ENCODE measurements around the gene CARS1.

CARS1 gene

DNA sequence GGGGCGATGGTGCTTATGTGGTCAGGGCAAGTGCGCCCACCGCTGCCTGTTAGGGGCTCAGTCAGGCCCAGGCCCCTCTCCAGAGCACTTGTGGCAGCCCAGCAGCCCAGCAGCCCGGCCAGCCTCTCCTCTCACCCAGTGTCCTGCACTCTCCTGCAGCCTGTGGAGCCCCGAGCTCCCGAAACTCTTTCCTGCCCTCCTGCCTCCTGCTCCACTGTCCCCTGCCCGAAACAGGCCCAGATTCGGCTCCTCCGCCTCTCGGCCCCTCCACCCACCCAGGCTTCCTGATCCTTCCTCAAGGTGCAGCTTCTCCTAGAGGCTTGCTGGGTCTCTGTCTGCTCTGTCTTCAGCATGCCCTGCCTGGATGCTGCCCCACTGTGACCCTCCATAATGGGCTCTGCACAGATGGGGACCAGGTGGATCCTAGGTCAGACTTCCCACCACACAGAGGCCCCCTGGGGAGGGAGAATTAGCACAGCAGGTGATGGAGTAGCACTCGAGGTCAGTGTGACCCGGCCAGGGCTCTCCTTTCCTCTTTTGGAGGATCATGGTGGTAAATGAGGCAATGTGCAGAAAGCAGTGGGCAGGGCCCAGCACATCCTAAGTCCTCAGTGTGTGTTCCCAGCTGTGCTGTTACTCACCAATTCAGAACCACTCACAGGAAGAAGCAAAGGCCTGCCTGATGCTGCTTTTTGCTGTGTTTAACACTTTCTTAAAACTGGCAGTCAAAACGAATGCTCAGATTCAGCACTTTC is 46.5 kb downstream of the CARS1 start:
- POLR2A ChIA-PET: no interaction called here
- no peak for DNase-seq (ENCODE audit: extremely low spot score)
- TF ChIP-seq, protein P1, sequence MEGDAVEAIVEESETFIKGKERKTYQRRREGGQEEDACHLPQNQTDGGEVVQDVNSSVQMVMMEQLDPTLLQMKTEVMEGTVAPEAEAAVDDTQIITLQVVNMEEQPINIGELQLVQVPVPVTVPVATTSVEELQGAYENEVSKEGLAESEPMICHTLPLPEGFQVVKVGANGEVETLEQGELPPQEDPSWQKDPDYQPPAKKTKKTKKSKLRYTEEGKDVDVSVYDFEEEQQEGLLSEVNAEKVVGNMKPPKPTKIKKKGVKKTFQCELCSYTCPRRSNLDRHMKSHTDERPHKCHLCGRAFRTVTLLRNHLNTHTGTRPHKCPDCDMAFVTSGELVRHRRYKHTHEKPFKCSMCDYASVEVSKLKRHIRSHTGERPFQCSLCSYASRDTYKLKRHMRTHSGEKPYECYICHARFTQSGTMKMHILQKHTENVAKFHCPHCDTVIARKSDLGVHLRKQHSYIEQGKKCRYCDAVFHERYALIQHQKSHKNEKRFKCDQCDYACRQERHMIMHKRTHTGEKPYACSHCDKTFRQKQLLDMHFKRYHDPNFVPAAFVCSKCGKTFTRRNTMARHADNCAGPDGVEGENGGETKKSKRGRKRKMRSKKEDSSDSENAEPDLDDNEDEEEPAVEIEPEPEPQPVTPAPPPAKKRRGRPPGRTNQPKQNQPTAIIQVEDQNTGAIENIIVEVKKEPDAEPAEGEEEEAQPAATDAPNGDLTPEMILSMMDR (IDR thresholded peaks at IDR 0.05; ENCODE audit: control extremely low read depth, extremely low read depth, low read depth, missing control alignments): no peak
- CTCF ChIA-PET: no interaction called here

DNA sequence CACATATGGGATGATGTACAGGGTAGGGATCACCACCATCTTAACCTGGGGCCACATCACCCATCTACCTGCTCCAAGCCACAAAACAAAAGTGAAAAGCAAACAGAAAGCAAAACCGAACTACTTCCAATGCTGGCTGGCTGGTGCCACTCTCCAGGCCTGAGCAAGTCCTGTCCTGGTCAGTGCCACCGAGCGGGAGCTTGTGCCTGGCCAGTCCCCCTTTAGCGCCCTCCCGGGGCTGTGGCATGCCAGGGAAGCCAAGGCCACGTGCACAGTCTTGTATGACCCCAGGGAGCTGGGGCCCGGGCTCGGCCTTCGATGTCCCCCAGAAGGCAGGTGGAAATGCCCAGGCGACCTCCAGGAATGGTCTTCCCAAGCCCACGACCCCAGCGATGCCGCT is 47.2 kb downstream of the CARS1 start:
- TF ChIP-seq, protein P1 (IDR thresholded peaks at IDR 0.05; ENCODE audit: control extremely low read depth, extremely low read depth, low read depth, missing control alignments): no peak
- no peak for DNase-seq (ENCODE audit: extremely low spot score)

DNA sequence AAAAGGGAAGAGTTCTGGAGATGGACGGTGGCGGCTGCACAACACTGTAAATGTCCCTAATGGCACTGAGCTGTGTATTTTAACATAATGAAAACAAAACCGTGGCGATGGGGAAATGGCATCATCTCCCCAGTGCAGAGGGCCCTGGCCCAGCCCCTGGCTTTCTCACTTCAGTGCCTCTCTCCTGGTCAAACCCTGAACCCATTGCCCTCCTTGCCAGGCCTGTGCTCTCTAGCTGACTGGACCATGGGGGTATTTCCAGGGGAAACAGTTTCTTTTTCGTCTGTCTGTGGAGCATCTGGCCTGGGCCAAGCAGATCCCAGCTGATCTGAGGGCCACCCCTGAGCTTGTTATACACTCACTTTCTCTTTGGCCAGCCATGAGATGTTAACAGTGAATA is 47.7 kb downstream of the CARS1 start:
- no peak for DNase-seq (ENCODE audit: extremely low spot score)
- ChIA-PET POLR2A (no interaction called here), CTCF (interaction anchor here (1.1 kb wide), 1 partner anchor 11 kb away, joined by 5 read pairs; no protein-coding TSS in a partner anchor)
- TF ChIP-seq, protein P1 (IDR thresholded peaks at IDR 0.05; ENCODE audit: control extremely low read depth, extremely low read depth, low read depth, missing control alignments): no peak

More for the DNA sequence above, 47.2 kb downstream of the CARS1 start:
- POLR2A ChIA-PET: no interaction called here
- CTCF ChIA-PET: interaction anchor here (1.1 kb wide), 1 partner anchor 11 kb away, joined by 5 read pairs; no protein-coding TSS in a partner anchor

DNA sequence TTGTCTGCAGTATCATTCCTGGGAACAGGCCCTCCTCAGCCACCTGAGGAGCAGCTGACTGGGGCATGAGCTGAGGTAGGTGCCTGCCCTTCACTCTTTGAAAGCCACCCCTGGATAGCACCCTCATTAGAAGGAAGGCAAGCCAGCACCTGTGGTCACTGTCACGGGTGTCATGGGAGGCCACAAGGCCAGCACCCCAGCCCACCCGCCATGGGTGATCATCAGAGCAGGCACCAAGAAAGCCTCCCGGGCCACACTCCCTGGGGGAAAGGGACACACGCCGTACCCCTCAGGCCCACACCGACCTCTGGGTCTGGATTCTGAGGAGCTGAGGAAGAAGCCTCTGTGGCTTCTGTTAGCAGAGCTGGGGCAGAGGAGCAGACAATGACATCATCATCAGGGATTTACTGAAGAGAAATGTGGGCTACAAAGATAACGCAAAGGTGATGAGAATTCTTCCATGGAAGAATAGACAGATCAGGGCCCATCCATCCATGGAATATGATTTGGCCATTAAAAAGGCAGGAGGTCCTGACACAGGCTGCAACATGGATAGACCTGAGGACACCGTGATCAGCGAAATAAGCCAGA is 48.4 kb downstream of the CARS1 start:
- no peak for DNase-seq (ENCODE audit: extremely low spot score)
- ChIA-PET CTCF (interaction anchor here (1.1 kb wide), 1 partner anchor 10 kb away, joined by 5 read pairs; no protein-coding TSS in a partner anchor), POLR2A (no interaction called here)
- TF ChIP-seq, protein P1 (IDR thresholded peaks at IDR 0.05; ENCODE audit: control extremely low read depth, extremely low read depth, low read depth, missing control alignments): no peak

DNA sequence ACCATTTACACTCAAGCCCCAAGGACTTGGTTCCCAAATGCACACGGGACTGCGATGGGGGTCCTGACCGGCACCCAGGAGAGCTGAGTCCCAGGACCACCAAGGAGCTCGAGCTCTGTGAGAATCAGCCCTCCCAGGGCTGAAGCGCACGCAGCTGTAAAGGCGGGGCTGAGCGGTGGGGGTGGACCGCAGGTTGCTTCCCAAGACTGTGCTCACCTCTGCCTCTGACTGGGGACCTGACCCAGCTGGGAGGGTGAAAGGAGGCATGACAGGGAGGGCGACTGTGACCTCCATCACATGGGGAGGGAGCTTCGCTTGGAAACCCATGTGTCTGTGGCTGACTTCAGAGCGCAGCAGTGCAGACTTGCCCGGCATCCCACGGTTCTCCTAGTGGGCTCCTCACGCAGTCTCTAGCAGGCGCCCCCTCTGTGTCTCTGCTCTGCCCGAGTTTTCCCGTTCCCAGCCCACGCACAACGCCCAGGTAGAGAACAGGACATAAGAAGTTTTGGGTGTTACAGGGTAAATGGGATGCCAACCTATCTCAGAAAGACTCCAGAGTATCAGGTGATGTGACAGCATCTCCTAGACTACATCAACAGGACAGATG is 49.7 kb downstream of the CARS1 start:
- POLR2A ChIA-PET: no interaction called here
- CTCF ChIA-PET: no interaction called here
- TF ChIP-seq, protein P1 (IDR thresholded peaks at IDR 0.05; ENCODE audit: control extremely low read depth, extremely low read depth, low read depth, missing control alignments): no peak
- no peak for DNase-seq (ENCODE audit: extremely low spot score)

DNA sequence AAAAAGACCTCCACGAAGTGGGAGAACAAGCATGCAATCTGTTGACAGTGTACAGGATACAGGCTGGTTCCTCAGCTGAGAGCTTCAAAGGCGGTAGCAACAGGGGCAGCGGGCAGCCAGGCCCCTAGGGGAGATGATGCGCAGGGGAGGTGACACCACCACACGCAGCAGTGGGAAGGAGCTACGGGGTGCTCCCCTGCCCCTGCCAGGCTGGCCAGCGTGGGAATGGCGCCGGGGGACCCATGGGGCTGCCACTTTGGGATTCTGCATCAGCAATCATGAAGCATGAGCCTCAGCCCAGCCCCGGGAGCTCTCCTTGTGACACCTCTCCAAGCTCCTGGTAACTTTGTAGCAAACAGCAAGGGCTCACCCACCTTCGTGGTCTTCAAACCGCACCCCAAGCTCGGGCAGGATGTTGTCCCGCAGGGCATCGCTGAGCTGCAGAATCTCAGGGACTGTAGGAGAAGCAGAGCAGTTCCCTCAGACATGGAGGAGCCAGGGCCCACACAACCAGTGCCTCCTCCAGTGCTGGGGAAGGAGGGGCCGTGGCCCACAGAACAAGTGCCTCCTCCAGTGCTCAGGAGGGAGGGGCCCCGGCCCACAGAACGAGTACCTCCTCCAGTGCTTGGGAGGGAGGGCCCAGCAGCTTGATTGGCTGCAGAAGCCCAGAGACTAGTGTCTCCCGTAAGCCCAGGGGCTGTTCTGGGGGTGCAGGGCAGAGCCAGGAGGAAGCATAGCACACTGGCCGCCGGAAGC is 50.5 kb downstream of the CARS1 start:
- no peak for DNase-seq (ENCODE audit: extremely low spot score)
- TF ChIP-seq, protein P1 (IDR thresholded peaks at IDR 0.05; ENCODE audit: control extremely low read depth, extremely low read depth, low read depth, missing control alignments): no peak
- CTCF ChIA-PET: interaction anchor here (0.7 to 1.4 kb wide), 2 partner anchors 9 to 12 kb away, joined by 3 to 4 read pairs; no protein-coding TSS in a partner anchor
- POLR2A ChIA-PET: no interaction called here

Data from GM10248 (cell line).